SK-MEL-5 (cell line): ENCODE data around the gene SOX13. TPM values are rescaled to one million over a fixed set of nuclear protein-coding genes. Genes with fewer than 3 reads are reported as not detected.
A peak's percentile ranks its signal among the peaks of the same experiment; 100 is the strongest.

Source experiments
- DNase-seq: peaks from one replicate; pipeline ENCODE4 v3.0.0-alpha.2; 2016; ENCODE audit warnings: low read depth, low spot score
- in situ Hi-C: cut with HindIII; loops from 2 replicates; pipeline ENCODE4 v1.10.0; 2016; ENCODE audit warnings: low sequenced_read_pairs, high pct_unique_total_duplicates, low pct_unique_long_range_greater_than_20kb
- total RNA-seq: library from RNA; depleted of rRNA; stranded (reverse); fragments of >200 nt; shearing (Covaris generic); gene quantifications from 2 replicates; pipeline ENCODE4 v1.2.3, GENCODE V29; 2014

Gene SOX13
- total RNA-seq, 1 experiment from 2014 or later = 7.7 TPM

- in situ Hi-C loops = no loop called here
- DNase-seq = no peak
These were observed 79.6 kb downstream of the SOX13 start for GRCh38 chr1:204152310-204153044.

- DNase-seq = no peak
- in situ Hi-C loops = no loop called here
These were observed 80.8 kb downstream of the SOX13 start for GRCh38 chr1:204153667-204154066.

GRCh38 chr1:204154568-204155255 is 81.8 kb downstream of the SOX13 start:
- in situ Hi-C loops = no loop called here
- DNase-seq = no peak

GRCh38 chr1:204155881-204156280 is 83.0 kb downstream of the SOX13 start:
- in situ Hi-C loops = no loop called here
- no peak for DNase-seq

- no peak for DNase-seq
- in situ Hi-C loops = no loop called here
These were observed 85.0 kb downstream of the SOX13 start for GRCh38 chr1:204157962-204158361.

- in situ Hi-C loops = no loop called here
These were observed 88.9 kb downstream of the SOX13 start for GRCh38 chr1:204161609-204162493.

GRCh38 chr1:204162494-204163074 is 89.7 kb downstream of the SOX13 start:
- in situ Hi-C loops = no loop called here
- DNase-seq = peak; percentile 83

More at GRCh38 chr1:204161609-204162493, 88.9 kb downstream of the SOX13 start:
- no peak for DNase-seq

GRCh38 chr1:204166219-204166618 is 93.3 kb downstream of the SOX13 start, which contains the start of gene REN:
TSS of gene REN (minus strand) at chr1:204166337. CDS start at chr1:204166293, 44 bp downstream.
- DNase-seq = no peak
- in situ Hi-C loops = no loop called here

GRCh38 chr1:204167730-204168129 is 94.8 kb downstream of the SOX13 start:
- DNase-seq = no peak
- in situ Hi-C loops = no loop called here

GRCh38 chr1:204169858-204170257 is 96.9 kb downstream of the SOX13 start:
- no peak for DNase-seq
- in situ Hi-C loops = no loop called here

GRCh38 chr1:204170494-204171155 is 97.7 kb downstream of the SOX13 start:
- no peak for DNase-seq
- in situ Hi-C loops = no loop called here

- in situ Hi-C loops = no loop called here
- no peak for DNase-seq
These were observed 98.8 kb downstream of the SOX13 start for GRCh38 chr1:204171751-204172178.

- no peak for DNase-seq
- in situ Hi-C loops = no loop called here
These were observed 99.6 kb downstream of the SOX13 start for GRCh38 chr1:204172404-204173029.

- in situ Hi-C loops = no loop called here
These were observed 102.0 kb downstream of the SOX13 start for GRCh38 chr1:204174958-204175357.

GRCh38 chr1:204176049-204176448 is 103.1 kb downstream of the SOX13 start:
- in situ Hi-C loops = no loop called here
- DNase-seq = no peak

More at GRCh38 chr1:204174958-204175357, 102.0 kb downstream of the SOX13 start:
- DNase-seq = no peak

- no peak for DNase-seq
- in situ Hi-C loops = no loop called here
These were observed 104.2 kb downstream of the SOX13 start for GRCh38 chr1:204177133-204177532.
